GM08714 (cell line): Measurements from ENCODE around the gene STX19.
A peak's percentile ranks its signal among the peaks of the same experiment; 100 is the strongest.
"Not testable (repeated sequence)": the region's sequence is repeated elsewhere in the genome, so short reads cannot be mapped to it uniquely, and the experiment has no call there.

Experiments
- H3K4me3 ChIP-seq: fragments of 200-500 bp; sonication (Bioruptor generic); 2 replicates; pipeline ENCODE4 v1.5.1; 2014; ENCODE audit warnings: mild to moderate bottlenecking, low read length, inconsistent platforms
- ZNF274 ChIP-seq: IDR thresholded peaks from 2 replicates; pipeline ENCODE4 v1.6.1; 2012; ENCODE audit warnings: mild to moderate bottlenecking, low read depth, low read length

Gene STX19

DNA sequence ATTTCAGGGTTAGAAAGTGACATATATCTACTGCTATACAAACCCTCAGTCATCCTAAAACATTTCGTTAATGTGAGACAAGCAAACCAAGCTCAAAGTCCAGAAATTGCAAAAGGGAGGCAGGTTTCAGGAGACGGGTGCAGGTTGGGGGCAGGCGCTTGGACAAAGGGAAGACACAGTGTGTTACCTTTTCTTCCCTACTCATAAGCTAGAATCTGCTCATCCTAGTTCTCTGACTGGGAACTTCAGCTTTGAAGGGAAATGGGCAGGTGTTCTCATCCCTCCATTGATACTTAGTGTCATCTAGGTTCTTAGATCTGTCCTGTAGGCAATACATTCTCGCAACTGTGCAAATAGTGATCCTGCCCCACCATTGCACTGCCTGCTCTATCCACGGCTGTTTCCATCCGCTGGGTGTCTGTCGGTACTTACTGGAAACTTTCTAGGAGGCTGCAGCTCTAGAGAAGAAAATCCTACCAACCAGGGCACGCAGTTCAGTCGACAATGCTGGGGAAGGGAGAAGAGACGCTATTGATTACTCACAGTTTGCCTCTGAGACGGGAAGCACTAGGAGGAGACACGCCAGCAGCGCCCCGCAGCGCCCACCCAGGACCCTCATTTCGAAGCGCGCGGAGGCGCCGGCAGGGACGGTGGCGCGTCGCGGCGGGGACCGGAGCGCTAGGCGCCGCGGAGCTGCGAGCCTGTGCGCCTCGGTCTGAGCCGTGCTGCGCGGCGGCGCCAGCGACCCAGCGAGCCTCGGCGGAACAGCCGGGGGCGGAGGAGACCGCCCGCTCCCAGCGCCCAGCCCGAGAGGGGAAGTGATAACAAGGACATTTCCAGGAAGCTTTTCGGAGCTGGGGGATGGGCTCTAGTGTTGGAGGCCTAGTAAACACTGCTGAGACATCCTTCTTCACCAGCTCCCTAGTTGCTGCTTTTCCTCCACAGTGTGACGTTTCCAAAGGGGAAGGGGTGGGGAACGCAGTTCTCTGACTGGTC lies 55.0 kb downstream of the STX19 start, which contains the start of gene PROS1:
PROS1 (minus strand) TSS at position 766 of the 996 bp plus-strand sequence; CDS start at position 619, 147 bp downstream.
- H3K4me3 ChIP-seq: peak within 1 kb of the TSS; percentile 70

DNA sequence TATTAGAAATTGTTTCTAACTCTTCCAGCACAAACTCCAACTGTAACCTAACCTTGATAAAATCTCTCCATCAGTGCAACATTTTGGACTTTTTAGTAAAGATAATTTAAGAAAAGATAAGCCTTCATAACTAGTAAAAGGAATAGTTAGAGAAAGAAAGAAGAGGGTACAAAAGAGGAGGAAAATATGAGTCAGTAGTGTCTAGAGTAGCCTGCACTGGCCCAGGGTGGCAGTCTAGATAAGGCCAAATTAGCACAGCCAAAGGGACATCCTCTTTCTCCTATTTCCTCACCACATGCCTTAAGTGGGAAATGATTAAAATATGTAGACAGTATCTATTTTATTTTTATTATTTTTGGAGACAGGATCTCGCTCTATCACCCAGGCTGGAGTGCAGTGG lies 58.4 kb downstream of the STX19 start:
- H3K4me3 ChIP-seq: no peak overlapping the region
- TF ChIP-seq ZNF274: no peak

More for the DNA sequence above, 55.0 kb downstream of the STX19 start, which contains the start of gene PROS1:
- TF ChIP-seq ZNF274: no peak

DNA sequence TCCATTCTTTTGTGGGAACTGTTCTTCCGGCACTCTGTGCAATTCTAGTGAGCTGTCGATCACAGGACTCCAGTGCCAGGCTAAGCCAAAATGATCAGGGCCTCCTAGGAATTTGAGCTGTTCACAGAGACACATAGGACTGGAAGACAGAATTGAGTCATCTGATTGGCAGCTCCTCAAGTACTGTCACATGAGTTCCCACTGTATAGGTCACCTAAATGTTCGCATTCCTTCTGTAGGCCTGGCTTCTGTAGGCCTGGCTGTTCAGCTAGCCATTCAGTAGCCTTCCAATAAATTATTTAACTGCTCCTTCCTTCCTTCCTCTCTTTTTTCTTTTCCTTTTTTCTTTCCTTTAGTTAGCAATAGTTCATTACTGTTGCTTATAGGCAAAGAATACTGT lies 59.0 kb downstream of the STX19 start:
- no peak for TF ChIP-seq ZNF274
- no peak overlapping the region for H3K4me3 ChIP-seq

DNA sequence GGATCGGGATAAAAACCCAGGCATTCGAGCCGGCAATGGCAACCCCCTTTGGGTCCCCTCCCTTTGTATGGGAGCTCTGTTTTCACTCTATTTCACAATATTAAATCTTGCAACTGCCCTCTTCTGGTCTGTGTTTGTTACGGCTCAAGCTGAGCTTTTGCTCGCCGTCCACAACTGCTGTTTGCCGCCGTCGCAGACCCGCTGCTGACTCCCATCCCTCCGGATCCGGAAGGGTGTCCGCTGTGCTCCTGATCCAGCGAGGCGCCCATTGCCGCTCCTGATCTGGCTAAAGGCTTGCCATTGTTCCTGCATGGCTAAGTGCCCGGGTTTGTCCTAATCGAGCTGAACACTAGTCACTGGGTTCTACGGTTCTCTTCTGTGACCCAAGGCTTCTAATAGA lies 63.3 kb downstream of the STX19 start:
- H3K4me3 ChIP-seq: not testable (repeated sequence)
